K562 (cell line): ENCODE measurements around the gene PLXNB2. TPM values are rescaled to one million over a fixed set of nuclear protein-coding genes. Genes with fewer than 3 reads are reported as not detected.

ENCODE experiments used
- CCNT2 ChIP-seq: IDR thresholded peaks from 2 replicates; pipeline ENCODE4 v1.6.1; 2011; ENCODE audit warnings: borderline replicate concordance, low read depth, mild to moderate bottlenecking, moderate library complexity, mixed read lengths, low read length; ENCODE audit not compliant: insufficient read length; ENCODE audit errors: extremely low read depth
- KLF10 ChIP-seq: fragments of 250-450 bp; sonication (Bioruptor Pico); IDR thresholded peaks from 2 replicates; pipeline ENCODE4 v1.6.1; 2021; ENCODE audit warnings: matching md5 sums
- LCOR ChIP-seq: sonication (generic); formaldehyde crosslinking; IDR thresholded peaks from 2 replicates; pipeline ENCODE4 v1.8.0; 2022; ENCODE audit warnings: mild to moderate bottlenecking, missing genetic modification reagents
- MAZ ChIP-seq, 2 experiments: fragments of 450-650 bp in 1 of 2; sonication (generic) in 1 of 2; formaldehyde crosslinking; IDR thresholded peaks in 1 of 2; conservative IDR thresholded peaks in 1 of 2; 2 replicates each; pipeline versions ENCODE4 v1.4.0 to v1.5.0; 2020; ENCODE audit warnings: mild to moderate bottlenecking in 1 of 2, missing genetic modification reagents in 1 of 2
- MCM5 ChIP-seq: fragments of 450-650 bp; IDR thresholded peaks from 2 replicates; pipeline ENCODE4 v1.6.1; 2016; ENCODE audit warnings: low read depth
- NCOA6 ChIP-seq: fragments of 450-650 bp; IDR thresholded peaks from 2 replicates; pipeline ENCODE4 v1.6.1; 2017; ENCODE audit warnings: mild to moderate bottlenecking
- SMAD3 ChIP-seq: fragments of 450-650 bp; formaldehyde crosslinking; conservative IDR thresholded peaks from 2 replicates; pipeline ENCODE4 v1.4.0; 2020; ENCODE audit warnings: mild to moderate bottlenecking
- SNAPC5 ChIP-seq: fragments of 250-450 bp; sonication (Bioruptor Pico); IDR thresholded peaks from 2 replicates; pipeline ENCODE4 v1.8.0; 2021; ENCODE audit warnings: moderate library complexity, mild to moderate bottlenecking, inconsistent platforms
- SNIP1 ChIP-seq: fragments of 450-650 bp; IDR thresholded peaks from 2 replicates; pipeline ENCODE4 v1.7.1; 2017; ENCODE audit warnings: low read depth, mild to moderate bottlenecking
- TCF7L2 ChIP-seq: fragments of 150-350 bp; IDR thresholded peaks from 2 replicates; pipeline ENCODE4 v1.6.1; 2016; ENCODE audit warnings: low read depth, mild to moderate bottlenecking, low read length, moderate library complexity
- ZBTB7A ChIP-seq: IDR thresholded peaks from 2 replicates; pipeline ENCODE4 v1.6.1; 2011; ENCODE audit warnings: low read depth, mild to moderate bottlenecking, low read length, moderate library complexity, borderline replicate concordance; ENCODE audit not compliant: control insufficient read depth
- ZFP36 ChIP-seq: fragments of 150-350 bp; IDR thresholded peaks from 2 replicates; pipeline ENCODE4 v1.6.1; 2018; ENCODE audit warnings: low read length, low read depth; ENCODE audit not compliant: partially characterized antibody
- ZNF124 ChIP-seq: sonication (generic); formaldehyde crosslinking; IDR thresholded peaks from 2 replicates; pipeline ENCODE4 v1.8.1; 2022; ENCODE audit warnings: missing genetic modification reagents
- ZNF217 ChIP-seq: sonication (generic); formaldehyde crosslinking; IDR thresholded peaks from 2 replicates; pipeline ENCODE4 v1.8.0; 2022; ENCODE audit warnings: mild to moderate bottlenecking, missing genetic modification reagents
- ZNF395 ChIP-seq: fragments of 200-800 bp; sonication (Bioruptor generic); IDR thresholded peaks from 2 replicates; pipeline ENCODE4 v1.6.1; 2017; ENCODE audit warnings: missing genetic modification characterization, missing compliant biosample characterization
- ZNF444 ChIP-seq: fragments of 250-450 bp; sonication (Bioruptor Pico); IDR thresholded peaks from 2 replicates; pipeline ENCODE4 v1.4.0; 2020; ENCODE audit warnings: mild to moderate bottlenecking, moderate library complexity
- ZNF583 ChIP-seq: fragments of 250-450 bp; sonication (Bioruptor Pico); IDR thresholded peaks from 2 replicates; pipeline ENCODE4 v1.4.0; 2020
- polyA plus RNA-seq, 8 experiments: library from polyadenylated mRNA; depleted of rRNA in 4 of 8; stranded (reverse) in 5 of 8; unstranded in 3 of 8; fragments of >200 nt; fragmentation: Nextera tagmentation in 2 of 8; fragmentation: Illumina TruSeq in 1 of 8; extraction: Ambion mirVana in 2 of 8; extraction: Trizol in 1 of 8; gene quantifications; 2 replicates each; pipeline versions ENCODE4 v1.2.1 to v1.2.3, GENCODE V29; 2011 to 2014; ENCODE audit warnings: inconsistent platforms in 1 of 8, missing spikeins in 1 of 8
- total RNA-seq, 7 experiments: library from RNA; depleted of rRNA in 6 of 7; stranded (reverse); fragments of >200 nt in 6 of 7; fragmentation: Illumina TruSeq in 2 of 7; extraction: Trizol in 2 of 7; gene quantifications; 2 replicates each; pipeline versions ENCODE4 v1.2.1 to v1.2.3, GENCODE V29; 2011 to 2021; ENCODE audit warnings: low replicate concordance in 1 of 7
- TF ChIP-seq, protein P1 (sequence below): IDR thresholded peaks from 2 replicates; pipeline ENCODE4 v1.6.1; 2016; ENCODE audit warnings: missing genetic modification characterization, missing compliant biosample characterization
- TF ChIP-seq, protein P2 (sequence below): sonication (generic); formaldehyde crosslinking; IDR thresholded peaks from 2 replicates; pipeline ENCODE4 v1.8.1; 2023; ENCODE audit warnings: mild to moderate bottlenecking, missing genetic modification reagents

The PLXNB2 gene
- total and polyA plus RNA-seq, 9 of the 15 experiments (the other 6 are each of a cell fraction or from before 2014, with no cell fraction given), result 0.15 to 45.1 (median 13.6) TPM

GRCh38 chr22:50306753-50307749, at the start of gene PLXNB2 (continued):
- TF ChIP-seq ZNF583 (no peak), MAZ (CRISPR knock-in tag; conservative IDR thresholded peaks at IDR 0.05 in 1 of 2, IDR thresholded peaks at IDR 0.05 in 1 of 2) (peak in 1 of 2 experiments; percentile 52; a peak in 1 of 4 replicates), LCOR (CRISPR knock-in tag) (no peak), CCNT2 (peak; percentile 18), ZNF124 (no peak), ZNF395 (CRISPR knock-in tag) (no peak), ZNF444 (CRISPR knock-in tag) (peak; percentile 80), SNIP1 (no peak), TCF7L2 (no peak), NCOA6 (no peak), ZBTB7A (peak; percentile 35; the same call in 1 of the 2 replicates), MCM5 (no peak), ZNF217 (CRISPR knock-in tag) (no peak), KLF10 (CRISPR knock-in tag) (no peak), SMAD3 (no peak), SNAPC5 (CRISPR knock-in tag) (no peak), ZFP36 (no peak)
- TF ChIP-seq, protein P1, sequence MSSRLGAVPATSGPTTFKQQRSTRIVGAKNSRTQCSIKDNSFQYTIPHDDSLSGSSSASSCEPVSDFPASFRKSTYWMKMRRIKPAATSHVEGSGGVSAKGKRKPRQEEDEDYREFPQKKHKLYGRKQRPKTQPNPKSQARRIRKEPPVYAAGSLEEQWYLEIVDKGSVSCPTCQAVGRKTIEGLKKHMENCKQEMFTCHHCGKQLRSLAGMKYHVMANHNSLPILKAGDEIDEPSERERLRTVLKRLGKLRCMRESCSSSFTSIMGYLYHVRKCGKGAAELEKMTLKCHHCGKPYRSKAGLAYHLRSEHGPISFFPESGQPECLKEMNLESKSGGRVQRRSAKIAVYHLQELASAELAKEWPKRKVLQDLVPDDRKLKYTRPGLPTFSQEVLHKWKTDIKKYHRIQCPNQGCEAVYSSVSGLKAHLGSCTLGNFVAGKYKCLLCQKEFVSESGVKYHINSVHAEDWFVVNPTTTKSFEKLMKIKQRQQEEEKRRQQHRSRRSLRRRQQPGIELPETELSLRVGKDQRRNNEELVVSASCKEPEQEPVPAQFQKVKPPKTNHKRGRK, result no peak
- TF ChIP-seq, protein P2, sequence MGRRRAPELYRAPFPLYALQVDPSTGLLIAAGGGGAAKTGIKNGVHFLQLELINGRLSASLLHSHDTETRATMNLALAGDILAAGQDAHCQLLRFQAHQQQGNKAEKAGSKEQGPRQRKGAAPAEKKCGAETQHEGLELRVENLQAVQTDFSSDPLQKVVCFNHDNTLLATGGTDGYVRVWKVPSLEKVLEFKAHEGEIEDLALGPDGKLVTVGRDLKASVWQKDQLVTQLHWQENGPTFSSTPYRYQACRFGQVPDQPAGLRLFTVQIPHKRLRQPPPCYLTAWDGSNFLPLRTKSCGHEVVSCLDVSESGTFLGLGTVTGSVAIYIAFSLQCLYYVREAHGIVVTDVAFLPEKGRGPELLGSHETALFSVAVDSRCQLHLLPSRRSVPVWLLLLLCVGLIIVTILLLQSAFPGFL (CRISPR knock-in tag), result no peak
